Breast epithelium (tissue), 4 donors: ENCODE measurements around the gene TGFBI. TPM values are rescaled to one million over a fixed set of nuclear protein-coding genes. Genes with fewer than 3 reads are reported as not detected.
A peak's percentile ranks its signal among the peaks of the same experiment; 100 is the strongest.

ENCODE experiments used
- DNase-seq, 2 donors: peaks; one replicate each; pipeline ENCODE4 v3.0.0-alpha.2; 2019; ENCODE audit warnings: low spot score in 2 of 2
- H3K27ac ChIP-seq, 2 donors: fragments of 200-600 bp; sonication (generic) in 1 of 2; one replicate each; pipeline ENCODE4 v1.5.1; 2016 to 2019; ENCODE audit warnings: mild to moderate bottlenecking in 1 of 2
- H3K27me3 ChIP-seq, 2 donors: fragments of 200-600 bp; sonication (generic) in 1 of 2; one replicate each; pipeline versions ENCODE4 v1.5.1 to v1.6.0; 2017 to 2019; ENCODE audit warnings: control low read depth in 1 of 2, mild to moderate bottlenecking in 1 of 2
- H3K36me3 ChIP-seq: fragments of 200-600 bp; one replicate; pipeline ENCODE4 v1.5.1; 2019
- H3K4me1 ChIP-seq, 2 donors: fragments of 200-600 bp; sonication (generic); one replicate each; pipeline ENCODE4 v1.5.1; 2016 to 2019; ENCODE audit warnings: control low read depth in 1 of 2
- H3K4me3 ChIP-seq, 3 donors: fragments of 200-600 bp; sonication (generic); 1 replicate in 2 of 3; 2 replicates in 1 of 3; pipeline ENCODE4 v1.5.1; 2016 to 2019; ENCODE audit warnings: mild to moderate bottlenecking in 3 of 3, moderate library complexity in 2 of 3
- H3K9me3 ChIP-seq, 2 donors: fragments of 200-600 bp; sonication (generic) in 1 of 2; one replicate each; pipeline ENCODE4 v1.5.1; 2016 to 2019; ENCODE audit warnings: control low read depth in 1 of 2
- POLR2A ChIP-seq: fragments of 450-650 bp; IDR thresholded peaks from one replicate; pipeline ENCODE4 v1.6.1; 2016; ENCODE audit warnings: antibody characterized with exemption, mild to moderate bottlenecking, moderate library complexity
- POLR2AphosphoS5 ChIP-seq, 3 donors: sonication (generic); formaldehyde crosslinking; IDR thresholded peaks; one replicate each; pipeline ENCODE4 v1.6.1; 2017; ENCODE audit warnings: antibody characterized with exemption in 3 of 3
- intact Hi-C: fragments of 100-400 bp; cut with DNase I; formaldehyde crosslinking; loops from one replicate; pipeline ENCODE4 v1.15.1; 2023; ENCODE audit warnings: low total_unique reads
- total RNA-seq, 3 donors: library from RNA; depleted of rRNA; stranded (reverse); fragments of >200 nt; gene quantifications; one replicate each; pipeline ENCODE4 v1.1.0, GENCODE V29; 2016
- TF ChIP-seq, protein P1 (sequence below), 3 donors: fragments of 450-650 bp; IDR thresholded peaks; one replicate each; pipeline ENCODE4 v1.5.1; 2016 to 2017; ENCODE audit warnings: antibody characterized with exemption in 3 of 3, mild to moderate bottlenecking in 3 of 3, moderate library complexity in 3 of 3

The TGFBI gene
- total RNA-seq, 3 donors from 2014 or later = 40.4 to 145 (median 45.2) TPM

DNA sequence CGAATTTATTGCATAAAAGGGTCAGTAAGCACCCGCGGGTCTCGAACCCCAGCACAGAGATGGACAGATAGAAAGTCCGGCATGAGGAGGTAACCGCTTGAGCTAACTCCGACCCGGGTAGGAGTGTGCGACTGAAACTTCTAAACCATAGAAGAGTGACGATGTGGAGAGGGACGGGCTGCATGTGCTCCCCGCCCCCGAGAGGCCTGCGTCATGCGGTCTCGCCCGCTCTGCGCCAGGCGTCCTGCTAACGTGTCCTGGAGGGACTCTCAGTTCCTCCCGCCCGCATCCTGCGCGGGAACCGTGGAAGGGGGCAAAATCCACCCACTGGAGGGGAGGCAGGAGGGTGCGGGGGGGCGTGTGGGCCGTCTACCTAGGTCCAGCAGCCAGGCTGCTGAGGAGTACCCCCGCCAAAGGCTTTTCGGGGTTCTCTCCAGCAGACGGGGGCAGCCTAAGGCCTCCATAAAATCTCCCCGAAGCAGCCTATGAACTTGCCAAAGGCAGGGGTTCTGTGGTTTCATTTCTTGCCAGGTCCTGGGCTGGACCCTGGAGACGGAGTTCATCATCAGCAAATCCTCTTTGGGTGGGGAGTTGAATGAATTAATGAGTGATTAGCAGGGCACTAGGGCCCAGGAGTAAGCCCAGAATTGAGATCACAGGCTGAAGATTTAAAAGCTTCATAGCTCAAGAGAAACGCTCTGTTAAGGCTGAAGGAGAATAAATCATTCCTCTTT, 51.9 kb downstream of the TGFBI start:
- TF ChIP-seq, protein P1, sequence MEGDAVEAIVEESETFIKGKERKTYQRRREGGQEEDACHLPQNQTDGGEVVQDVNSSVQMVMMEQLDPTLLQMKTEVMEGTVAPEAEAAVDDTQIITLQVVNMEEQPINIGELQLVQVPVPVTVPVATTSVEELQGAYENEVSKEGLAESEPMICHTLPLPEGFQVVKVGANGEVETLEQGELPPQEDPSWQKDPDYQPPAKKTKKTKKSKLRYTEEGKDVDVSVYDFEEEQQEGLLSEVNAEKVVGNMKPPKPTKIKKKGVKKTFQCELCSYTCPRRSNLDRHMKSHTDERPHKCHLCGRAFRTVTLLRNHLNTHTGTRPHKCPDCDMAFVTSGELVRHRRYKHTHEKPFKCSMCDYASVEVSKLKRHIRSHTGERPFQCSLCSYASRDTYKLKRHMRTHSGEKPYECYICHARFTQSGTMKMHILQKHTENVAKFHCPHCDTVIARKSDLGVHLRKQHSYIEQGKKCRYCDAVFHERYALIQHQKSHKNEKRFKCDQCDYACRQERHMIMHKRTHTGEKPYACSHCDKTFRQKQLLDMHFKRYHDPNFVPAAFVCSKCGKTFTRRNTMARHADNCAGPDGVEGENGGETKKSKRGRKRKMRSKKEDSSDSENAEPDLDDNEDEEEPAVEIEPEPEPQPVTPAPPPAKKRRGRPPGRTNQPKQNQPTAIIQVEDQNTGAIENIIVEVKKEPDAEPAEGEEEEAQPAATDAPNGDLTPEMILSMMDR (IDR thresholded peaks at IDR 0.05) = no peak
- TF ChIP-seq POLR2A = peak; percentile 24
- peak in 2 of 3 donors; percentile 18 to 58 for TF ChIP-seq POLR2AphosphoS5 (IDR thresholded peaks at IDR 0.05)
- intact Hi-C loops = no loop called here
- H3K27ac ChIP-seq = peak overlapping the region; percentile 48 to 91
- H3K4me1 ChIP-seq = no peaks in the 10 kb centered on the region
- no peaks in the 10 kb centered on the region for H3K36me3 ChIP-seq
- DNase-seq = peak; percentile 66 to 69
- H3K27me3 ChIP-seq = no peaks in the 10 kb centered on the region
- H3K4me3 ChIP-seq = peak overlapping the region; percentile 34 to 65 (median 37)
- no peaks in the 10 kb centered on the region for H3K9me3 ChIP-seq

GRCh38 chr5:136081217-136081591, 52.4 kb downstream of the TGFBI start:
- Histone ChIP-seq H3K4me1 (no peaks in the 10 kb centered on the region), H3K9me3 (no peaks in the 10 kb centered on the region), H3K36me3 (no peaks in the 10 kb centered on the region), H3K27me3 (no peaks in the 10 kb centered on the region), H3K27ac (peak overlapping the region; percentile 48 to 91), H3K4me3 (no peak overlapping the region)
- intact Hi-C loops = no loop called here
- no peak for DNase-seq
- TF ChIP-seq POLR2AphosphoS5 (IDR thresholded peaks at IDR 0.05) = no peak
- TF ChIP-seq POLR2A = no peak
- TF ChIP-seq, protein P1 (IDR thresholded peaks at IDR 0.05) = no peak

- Histone ChIP-seq H3K27ac (no peak overlapping the region), H3K4me3 (no peak overlapping the region), H3K9me3 (no peaks in the 10 kb centered on the region), H3K27me3 (no peaks in the 10 kb centered on the region), H3K4me1 (no peaks in the 10 kb centered on the region), H3K36me3 (no peaks in the 10 kb centered on the region)
- intact Hi-C loops = no loop called here
- TF ChIP-seq POLR2AphosphoS5 (IDR thresholded peaks at IDR 0.05) (no peak), POLR2A (no peak)
- TF ChIP-seq, protein P1 (IDR thresholded peaks at IDR 0.05) = peak; percentile 45 to 76 (median 73)
- peak; percentile 49 to 68 for DNase-seq
Observed at GRCh38 chr5:136082390-136083193, 53.8 kb downstream of the TGFBI start.

DNA sequence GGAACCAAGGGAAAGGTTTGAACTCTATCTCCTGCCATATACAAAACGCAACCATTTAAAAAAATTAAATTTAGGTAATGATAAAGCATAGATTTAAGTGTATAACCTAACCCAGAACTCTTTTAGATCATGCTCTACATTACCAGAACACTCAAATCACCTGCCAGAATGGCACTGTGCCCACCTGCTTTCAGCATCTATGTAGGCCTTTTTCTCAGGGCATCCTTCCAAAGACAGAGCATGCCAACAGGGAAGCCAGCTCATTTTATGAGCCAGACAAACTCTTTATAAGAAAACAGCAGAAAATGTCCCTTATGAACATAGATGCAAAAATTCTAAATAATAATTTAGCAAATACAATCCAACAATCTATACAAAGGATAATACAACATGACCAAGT, 55.9 kb downstream of the TGFBI start:
- Histone ChIP-seq H3K4me1 (no peaks in the 10 kb centered on the region), H3K36me3 (no peaks in the 10 kb centered on the region), H3K4me3 (no peak overlapping the region), H3K9me3 (no peaks in the 10 kb centered on the region), H3K27me3 (no peaks in the 10 kb centered on the region), H3K27ac (no peak overlapping the region)
- DNase-seq = peak in 1 of 2 donors; percentile 68
- no peak for TF ChIP-seq POLR2AphosphoS5 (IDR thresholded peaks at IDR 0.05)
- no peak for TF ChIP-seq POLR2A
- TF ChIP-seq, protein P1 (IDR thresholded peaks at IDR 0.05) = no peak
- intact Hi-C loops = no loop called here
